ENCODE results near the gene ST8SIA2.

ST8SIA2 gene

DNA sequence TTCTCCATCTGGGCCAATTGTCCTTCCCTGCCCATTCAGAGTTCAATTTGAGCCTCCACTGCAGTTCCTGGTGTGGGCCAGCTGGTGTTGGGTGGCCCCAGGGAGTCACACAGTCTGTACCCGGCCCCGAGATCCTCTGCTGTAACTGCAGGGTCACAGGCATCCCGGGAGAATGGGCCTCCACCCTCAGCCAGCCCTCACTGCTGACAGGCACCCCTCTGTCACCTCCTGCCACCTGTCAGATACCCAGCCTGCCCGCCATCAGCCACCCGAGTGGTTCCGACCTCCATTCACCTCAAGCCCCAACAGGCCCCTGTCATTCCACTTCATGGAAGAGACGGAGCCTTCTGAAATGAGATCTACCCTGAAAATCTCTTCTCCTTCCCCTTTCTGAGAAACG is 73.2 kb downstream of the ST8SIA2 start:
- Histone ChIP-seq H2BK5ac (ENCODE audit: low read depth, low read length, poor library complexity) (no peak overlapping the region), H3K4me3 (ENCODE audit: low read depth, low read length) (no peak overlapping the region), H4K12ac (ENCODE audit: low read depth, low read length) (no peak overlapping the region), H2AFZ (ENCODE audit: insufficient read depth, low read length, poor library complexity) (no peak overlapping the region), H3K4me2 (ENCODE audit: low read length) (no peak overlapping the region), H2BK120ac (ENCODE audit: insufficient read depth, low read length, poor library complexity) (no peak overlapping the region), H4K91ac (ENCODE audit: low read depth, low read length) (no peak overlapping the region), H3K27ac (ENCODE audit: low read depth, low read length) (no peak overlapping the region), H3K79me2 (ENCODE audit: control insufficient read depth, insufficient read depth, low read length, poor library complexity) (no peaks in the 10 kb centered on the region), H2AK5ac (ENCODE audit: low read length) (no peak overlapping the region), H3K9me3 (ENCODE audit: insufficient read depth, low read depth, low read length) (no peaks in the 10 kb centered on the region), H3K36me3 (ENCODE audit: control insufficient read depth in 1 of 2, insufficient read depth in 2 of 2, low read length in 2 of 2) (no peaks in the 10 kb centered on the region), H3K4me1 (ENCODE audit: control insufficient read depth in 1 of 2, insufficient read depth in 2 of 2, low read length in 2 of 2) (peaks cover 2 to 5% of the 10 kb centered on the region in 2 experiments), H3K27me3 (ENCODE audit: insufficient read depth, low read length) (no peaks in the 10 kb centered on the region), H3K18ac (ENCODE audit: low read length) (no peak overlapping the region), H3K23ac (ENCODE audit: low read length) (no peak overlapping the region), H2BK12ac (ENCODE audit: low read length) (no peak overlapping the region), H3K14ac (ENCODE audit: low read length) (no peak overlapping the region), H3K9ac (ENCODE audit: low read length) (no peak overlapping the region), H4K8ac (ENCODE audit: low read depth, low read length) (no peak overlapping the region), H3K4ac (ENCODE audit: low read depth, low read length) (no peak overlapping the region), H3K79me1 (ENCODE audit: low read length) (no peaks in the 10 kb centered on the region)
- WGBS (ENCODE audit: extremely low coverage, insufficient coverage, insufficient read length) = no CpG with 5 or more reads among the region's 8 CpGs
- DNase-seq = no peak

DNA sequence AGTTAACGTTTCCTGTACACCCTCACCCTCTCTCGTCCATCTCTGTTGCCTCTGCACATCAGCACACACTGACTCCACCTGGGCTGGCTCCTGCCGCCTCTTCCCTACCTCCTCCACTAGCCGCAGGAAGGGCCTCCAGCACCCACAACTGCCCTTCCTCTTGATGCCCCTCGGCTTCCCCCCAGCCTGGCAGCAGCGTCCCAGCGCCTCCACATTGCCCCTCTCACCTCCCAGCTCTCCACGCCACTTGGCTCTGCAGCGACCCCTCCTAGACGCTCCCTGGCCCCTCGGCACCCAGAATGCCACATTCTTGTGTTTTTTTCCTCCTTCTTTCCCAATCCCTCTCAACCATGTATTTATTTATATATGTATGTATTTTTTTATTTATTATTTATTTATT is 73.6 kb downstream of the ST8SIA2 start:
- Histone ChIP-seq H4K8ac (ENCODE audit: low read depth, low read length) (no peak overlapping the region), H3K4me1 (ENCODE audit: control insufficient read depth in 1 of 2, insufficient read depth in 2 of 2, low read length in 2 of 2) (peaks cover 2 to 5% of the 10 kb centered on the region in 2 experiments), H2AFZ (ENCODE audit: insufficient read depth, low read length, poor library complexity) (no peak overlapping the region), H3K4ac (ENCODE audit: low read depth, low read length) (no peak overlapping the region), H3K18ac (ENCODE audit: low read length) (no peak overlapping the region), H4K12ac (ENCODE audit: low read depth, low read length) (no peak overlapping the region), H2AK5ac (ENCODE audit: low read length) (no peak overlapping the region), H4K91ac (ENCODE audit: low read depth, low read length) (no peak overlapping the region), H2BK120ac (ENCODE audit: insufficient read depth, low read length, poor library complexity) (no peak overlapping the region), H3K36me3 (ENCODE audit: control insufficient read depth in 1 of 2, insufficient read depth in 2 of 2, low read length in 2 of 2) (no peaks in the 10 kb centered on the region), H3K27ac (ENCODE audit: low read depth, low read length) (no peak overlapping the region), H3K4me2 (ENCODE audit: low read length) (no peak overlapping the region), H3K9ac (ENCODE audit: low read length) (no peak overlapping the region), H3K4me3 (ENCODE audit: low read depth, low read length) (no peak overlapping the region), H3K23ac (ENCODE audit: low read length) (no peak overlapping the region), H3K9me3 (ENCODE audit: insufficient read depth, low read depth, low read length) (no peaks in the 10 kb centered on the region), H3K14ac (ENCODE audit: low read length) (no peak overlapping the region), H2BK5ac (ENCODE audit: low read depth, low read length, poor library complexity) (no peak overlapping the region), H3K27me3 (ENCODE audit: insufficient read depth, low read length) (no peaks in the 10 kb centered on the region), H2BK12ac (ENCODE audit: low read length) (no peak overlapping the region), H3K79me2 (ENCODE audit: control insufficient read depth, insufficient read depth, low read length, poor library complexity) (no peaks in the 10 kb centered on the region), H3K79me1 (ENCODE audit: low read length) (no peaks in the 10 kb centered on the region)
- no peak for DNase-seq
- no CpG with 5 or more reads among the region's 11 CpGs for WGBS (ENCODE audit: extremely low coverage, insufficient coverage, insufficient read length)

DNA sequence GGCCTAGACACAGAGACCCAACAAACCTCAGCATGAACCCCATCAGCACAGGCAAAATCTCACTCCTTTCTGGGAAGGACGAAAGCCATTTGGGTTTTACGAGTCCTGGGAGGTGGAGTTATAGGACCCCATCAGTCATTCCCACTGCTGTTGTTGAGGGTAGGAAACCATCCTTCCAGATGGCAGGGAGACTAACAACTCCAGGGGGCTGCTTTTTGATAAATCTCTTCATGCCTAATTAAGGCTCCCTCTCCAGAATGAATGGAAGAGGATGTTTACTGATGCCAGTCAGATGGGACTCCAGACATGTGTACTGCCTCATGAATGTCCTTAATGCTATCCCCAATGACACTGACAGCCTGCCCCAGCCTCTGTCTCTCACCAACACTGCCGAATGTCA is 75.3 kb downstream of the ST8SIA2 start:
- Histone ChIP-seq H3K18ac (ENCODE audit: low read length) (no peak overlapping the region), H2BK5ac (ENCODE audit: low read depth, low read length, poor library complexity) (no peak overlapping the region), H2AFZ (ENCODE audit: insufficient read depth, low read length, poor library complexity) (no peak overlapping the region), H4K91ac (ENCODE audit: low read depth, low read length) (no peak overlapping the region), H4K8ac (ENCODE audit: low read depth, low read length) (no peak overlapping the region), H3K4me2 (ENCODE audit: low read length) (no peak overlapping the region), H2BK120ac (ENCODE audit: insufficient read depth, low read length, poor library complexity) (no peak overlapping the region), H2BK12ac (ENCODE audit: low read length) (no peak overlapping the region), H3K79me2 (ENCODE audit: control insufficient read depth, insufficient read depth, low read length, poor library complexity) (no peaks in the 10 kb centered on the region), H4K12ac (ENCODE audit: low read depth, low read length) (no peak overlapping the region), H3K36me3 (ENCODE audit: control insufficient read depth in 1 of 2, insufficient read depth in 2 of 2, low read length in 2 of 2) (no peaks in the 10 kb centered on the region), H2AK5ac (ENCODE audit: low read length) (no peak overlapping the region), H3K79me1 (ENCODE audit: low read length) (no peaks in the 10 kb centered on the region), H3K14ac (ENCODE audit: low read length) (no peak overlapping the region), H3K4ac (ENCODE audit: low read depth, low read length) (no peak overlapping the region), H3K9me3 (ENCODE audit: insufficient read depth, low read depth, low read length) (no peaks in the 10 kb centered on the region), H3K4me3 (ENCODE audit: low read depth, low read length) (no peak overlapping the region), H3K23ac (ENCODE audit: low read length) (no peak overlapping the region), H3K4me1 (ENCODE audit: control insufficient read depth in 1 of 2, insufficient read depth in 2 of 2, low read length in 2 of 2) (no peaks in the 10 kb centered on the region), H3K9ac (ENCODE audit: low read length) (no peak overlapping the region), H3K27me3 (ENCODE audit: insufficient read depth, low read length) (no peaks in the 10 kb centered on the region), H3K27ac (ENCODE audit: low read depth, low read length) (no peak overlapping the region)
- no CpG with 5 or more reads among the region's 3 CpGs for WGBS (ENCODE audit: extremely low coverage, insufficient coverage, insufficient read length)
- DNase-seq = no peak

DNA sequence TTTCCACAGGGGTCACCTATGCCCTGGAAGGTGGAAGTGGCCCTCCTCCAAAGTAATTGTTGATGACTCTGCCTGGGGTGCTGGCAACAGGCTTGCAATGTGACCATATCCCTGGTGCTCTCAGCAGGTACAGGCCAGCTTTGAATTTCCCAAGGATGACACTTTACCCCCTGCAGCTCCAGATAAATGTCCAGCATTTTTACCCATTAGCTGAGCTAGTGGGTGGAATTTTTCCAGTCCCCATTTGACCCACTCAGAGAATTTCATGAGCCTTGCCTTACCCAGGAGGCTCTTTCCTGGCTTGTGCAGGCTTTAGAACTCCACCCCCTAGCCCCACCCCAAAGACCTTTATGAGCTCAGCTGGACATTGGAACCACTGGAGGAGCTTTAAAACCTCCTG is 77.6 kb downstream of the ST8SIA2 start:
- DNase-seq = peak; percentile 16 to 52
- Histone ChIP-seq H2BK12ac (ENCODE audit: low read length) (no peak overlapping the region), H3K79me1 (ENCODE audit: low read length) (no peaks in the 10 kb centered on the region), H2AFZ (ENCODE audit: insufficient read depth, low read length, poor library complexity) (no peak overlapping the region), H2BK120ac (ENCODE audit: insufficient read depth, low read length, poor library complexity) (no peak overlapping the region), H3K27me3 (ENCODE audit: insufficient read depth, low read length) (no peaks in the 10 kb centered on the region), H3K4me1 (ENCODE audit: control insufficient read depth in 1 of 2, insufficient read depth in 2 of 2, low read length in 2 of 2) (no peaks in the 10 kb centered on the region), H3K4ac (ENCODE audit: low read depth, low read length) (no peak overlapping the region), H3K79me2 (ENCODE audit: control insufficient read depth, insufficient read depth, low read length, poor library complexity) (no peaks in the 10 kb centered on the region), H3K36me3 (ENCODE audit: control insufficient read depth in 1 of 2, insufficient read depth in 2 of 2, low read length in 2 of 2) (no peaks in the 10 kb centered on the region), H4K8ac (ENCODE audit: low read depth, low read length) (no peak overlapping the region), H2BK5ac (ENCODE audit: low read depth, low read length, poor library complexity) (no peak overlapping the region), H3K9ac (ENCODE audit: low read length) (no peak overlapping the region), H3K4me2 (ENCODE audit: low read length) (no peak overlapping the region), H3K14ac (ENCODE audit: low read length) (no peak overlapping the region), H3K23ac (ENCODE audit: low read length) (no peak overlapping the region), H3K4me3 (ENCODE audit: low read depth, low read length) (no peak overlapping the region), H3K18ac (ENCODE audit: low read length) (no peak overlapping the region), H3K9me3 (ENCODE audit: insufficient read depth, low read depth, low read length) (no peaks in the 10 kb centered on the region), H4K12ac (ENCODE audit: low read depth, low read length) (no peak overlapping the region), H3K27ac (ENCODE audit: low read depth, low read length) (no peak overlapping the region), H2AK5ac (ENCODE audit: low read length) (no peak overlapping the region), H4K91ac (ENCODE audit: low read depth, low read length) (no peak overlapping the region)
